NCI-H2107 treated with DMSO at 0.1 percent for 48 hours (cell line): ENCODE data around the gene CNGB1.
"Not testable (repeated sequence)": the region's sequence is repeated elsewhere in the genome, so short reads cannot be mapped to it uniquely, and the experiment has no call there.

Experiments used
- DNase-seq: peaks from one replicate; lab custom pipeline; 2025; ENCODE audit not compliant: unreplicated experiment; lab: John Stamatoyannopoulos, UW

The CNGB1 gene

GRCh38 chr16:57890752-57891111 lies 80.2 kb downstream of the CNGB1 start:
- DNase-seq: no peak

GRCh38 chr16:57889960-57890751 lies 80.8 kb downstream of the CNGB1 start:
- DNase-seq: no peak

DNA sequence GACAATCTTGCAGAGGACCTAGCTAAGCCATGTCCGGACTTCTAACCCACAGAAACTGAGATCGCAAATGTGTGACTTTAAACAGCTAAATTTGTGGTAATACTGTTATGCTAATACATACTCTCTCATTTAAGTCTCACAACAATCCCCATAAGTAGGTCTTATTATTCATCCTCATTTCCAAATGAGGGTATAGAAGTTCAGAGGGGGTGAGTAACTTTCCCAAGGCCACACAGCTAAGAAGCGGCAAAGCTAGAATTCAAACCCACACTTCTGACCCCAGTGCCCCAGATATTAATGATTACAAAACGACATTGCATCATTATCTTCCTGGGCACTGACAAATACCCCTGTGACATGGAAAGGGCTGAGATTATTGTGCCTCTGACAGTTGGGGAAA lies 81.4 kb downstream of the CNGB1 start:
- no peak for DNase-seq

- DNase-seq: no peak
Measured at GRCh38 chr16:57889111-57889510, 81.8 kb downstream of the CNGB1 start.

DNA sequence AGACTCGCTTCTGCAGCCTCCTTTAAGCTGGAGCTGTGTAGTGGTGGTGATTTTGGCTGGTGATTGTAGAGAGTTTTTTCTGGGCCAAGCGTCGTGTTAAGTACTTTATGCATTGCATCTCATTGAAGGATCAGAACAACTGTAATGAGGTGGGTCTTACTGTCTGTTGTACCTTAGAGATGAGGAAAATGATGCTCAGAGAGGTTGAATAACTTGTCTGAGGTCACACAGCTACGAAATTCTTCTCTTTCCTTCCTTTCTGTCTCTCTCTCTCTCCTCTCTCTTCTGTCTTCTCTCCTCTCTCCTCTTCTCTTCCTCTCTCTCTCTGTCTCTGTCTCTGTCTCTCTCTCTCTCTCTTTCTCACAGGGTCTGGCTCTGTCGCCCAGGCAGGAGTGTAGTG lies 82.8 kb downstream of the CNGB1 start:
- DNase-seq: no peak

DNA sequence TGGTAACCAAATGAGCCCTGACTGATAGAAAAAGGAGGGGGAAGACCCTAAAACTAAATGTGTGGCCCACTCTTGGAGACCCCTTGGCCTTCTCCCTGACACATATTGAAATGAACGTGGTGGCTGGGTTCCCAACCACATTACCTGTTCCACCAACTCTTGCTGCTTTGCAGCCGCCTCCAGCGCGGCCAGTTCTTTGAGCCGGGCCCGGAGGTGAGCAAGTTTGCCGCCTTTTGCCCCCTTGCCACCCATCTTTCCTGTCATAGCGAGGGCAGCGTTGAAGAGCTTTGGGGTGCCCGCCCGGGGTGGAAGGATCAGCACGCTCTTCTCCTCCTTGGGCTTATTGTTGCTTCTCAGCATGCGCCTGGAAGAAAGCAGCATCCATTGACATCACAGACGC lies 83.2 kb downstream of the CNGB1 start:
- no peak for DNase-seq

GRCh38 chr16:57886427-57886826 lies 84.5 kb downstream of the CNGB1 start:
- no peak for DNase-seq

DNA sequence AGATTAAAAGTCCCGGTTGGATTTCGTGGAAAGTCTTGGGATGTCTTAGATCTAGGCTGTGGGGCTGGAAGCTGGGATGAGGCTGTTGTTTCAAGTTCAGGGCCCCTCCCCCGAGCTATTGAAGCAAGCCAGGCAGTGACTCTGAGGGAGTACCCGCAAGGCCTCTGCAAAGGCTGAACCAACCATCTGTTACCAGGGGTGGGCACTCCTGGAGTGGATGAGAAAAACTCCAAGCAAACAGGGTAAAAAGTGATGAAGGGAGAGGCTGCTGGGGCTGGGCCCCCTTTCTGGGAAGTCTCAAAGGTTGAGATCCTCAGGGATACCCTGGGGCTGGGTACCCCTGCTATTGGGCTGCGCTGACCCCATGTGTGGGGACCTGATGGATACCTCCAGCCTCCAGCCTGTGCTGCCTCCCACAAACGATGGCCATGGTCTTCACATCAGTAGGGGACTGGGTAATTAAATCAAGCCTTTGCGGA lies 86.2 kb downstream of the CNGB1 start:
- DNase-seq: no peak

DNA sequence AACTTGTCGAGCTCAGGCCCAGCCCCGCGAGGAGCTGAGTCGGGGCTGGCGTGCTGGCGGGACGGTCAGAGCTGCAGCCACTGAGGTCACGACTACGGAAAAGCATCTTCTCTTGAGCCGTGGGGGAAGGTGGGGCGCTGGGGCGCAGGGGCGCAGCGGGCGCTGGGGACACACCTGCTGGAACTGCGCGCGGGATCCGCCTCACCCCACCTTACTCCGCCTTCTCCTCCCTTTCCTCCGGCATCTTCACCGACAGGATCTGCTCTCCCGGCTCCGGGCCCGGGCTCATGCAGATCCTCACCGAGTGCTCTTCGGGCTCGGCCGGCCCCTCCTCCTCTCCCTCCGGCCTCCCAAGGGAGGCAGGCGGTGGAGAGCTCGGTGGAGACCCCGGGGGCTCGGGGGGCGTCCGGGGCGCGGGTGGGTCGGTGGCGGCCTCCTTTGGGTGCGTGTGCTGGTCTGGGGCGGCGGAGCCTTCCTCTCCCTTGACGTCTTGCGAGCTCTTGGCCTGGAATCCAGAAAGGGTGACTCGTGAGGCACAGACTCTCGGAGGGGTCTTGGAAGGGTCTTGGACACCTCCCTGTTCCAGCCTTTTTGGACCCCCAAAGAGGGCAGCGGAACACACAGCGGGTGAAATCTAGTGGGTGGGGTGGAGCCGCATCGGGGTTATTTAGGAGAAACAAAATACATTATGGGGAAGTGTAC lies 86.8 kb downstream of the CNGB1 start:
- no peak for DNase-seq

DNA sequence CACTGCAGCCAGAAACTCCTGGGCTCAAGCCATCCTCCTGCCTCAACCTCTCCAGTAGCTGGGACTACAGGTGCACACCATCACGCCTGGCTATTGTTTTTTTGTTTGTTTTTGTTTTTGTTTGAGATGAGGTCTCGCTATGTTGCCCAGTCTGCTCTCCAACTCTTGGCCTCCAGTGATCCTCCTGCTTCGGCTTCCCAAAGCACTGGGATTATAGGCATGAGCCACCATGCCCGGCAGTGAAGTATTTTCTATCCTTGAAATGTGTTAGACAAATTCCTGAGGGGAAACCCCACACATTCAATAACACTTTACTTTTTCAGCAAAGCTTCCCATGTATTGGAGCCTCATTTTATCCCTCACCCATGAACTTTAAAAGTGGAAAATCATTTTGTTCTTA lies 87.4 kb downstream of the CNGB1 start:
- DNase-seq: no peak

GRCh38 chr16:57882792-57883191 lies 88.1 kb downstream of the CNGB1 start:
- no peak for DNase-seq

GRCh38 chr16:57882206-57882605 lies 88.7 kb downstream of the CNGB1 start:
- DNase-seq: no peak

GRCh38 chr16:57878586-57878985 lies 92.3 kb downstream of the CNGB1 start:
- DNase-seq: no peak

GRCh38 chr16:57876210-57876609 lies 94.7 kb downstream of the CNGB1 start:
- DNase-seq: no peak

DNA sequence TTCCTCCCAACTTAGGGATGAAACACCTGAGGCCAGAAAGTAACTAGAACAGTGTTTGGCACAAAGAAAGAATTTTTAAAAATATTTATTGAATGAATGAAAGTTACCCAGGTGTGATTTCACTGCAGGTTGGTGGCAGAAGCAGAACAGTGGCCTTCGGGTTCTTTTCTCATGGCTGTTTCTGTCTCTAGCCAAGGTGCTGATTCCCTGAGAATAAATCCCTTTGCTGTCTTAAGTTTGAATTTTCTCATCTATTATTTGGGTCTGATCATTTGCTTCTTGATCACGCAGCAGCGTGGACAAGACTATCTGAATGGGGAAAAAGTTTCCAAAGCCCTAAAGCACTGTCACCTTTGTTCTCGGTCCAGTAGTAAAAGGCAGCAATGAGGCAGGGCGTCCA lies 95.6 kb downstream of the CNGB1 start:
- no peak for DNase-seq

DNA sequence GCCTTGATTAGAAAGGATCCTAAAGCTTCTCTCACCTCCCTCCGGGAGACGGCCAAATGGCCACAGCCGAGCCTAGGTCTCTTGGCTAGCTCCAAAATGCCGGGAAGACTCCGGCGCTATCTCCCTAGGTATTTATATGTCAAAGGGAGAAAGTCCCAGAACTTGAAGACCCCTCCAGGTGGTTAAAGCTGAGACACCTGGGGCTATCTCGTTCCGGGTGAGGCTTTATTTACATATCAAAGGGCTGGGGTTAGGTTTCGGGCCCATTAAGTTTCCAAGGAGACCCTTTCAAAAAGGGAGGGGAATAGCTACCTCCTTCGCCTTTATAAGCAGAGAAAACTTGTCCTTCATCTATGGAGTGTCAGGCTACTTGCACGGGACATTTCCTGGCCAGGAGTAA lies 97.7 kb downstream of the CNGB1 start:
- DNase-seq: peak; percentile 31

GRCh38 chr16:57872764-57873163 lies 98.2 kb downstream of the CNGB1 start:
- not testable (repeated sequence) for DNase-seq

DNA sequence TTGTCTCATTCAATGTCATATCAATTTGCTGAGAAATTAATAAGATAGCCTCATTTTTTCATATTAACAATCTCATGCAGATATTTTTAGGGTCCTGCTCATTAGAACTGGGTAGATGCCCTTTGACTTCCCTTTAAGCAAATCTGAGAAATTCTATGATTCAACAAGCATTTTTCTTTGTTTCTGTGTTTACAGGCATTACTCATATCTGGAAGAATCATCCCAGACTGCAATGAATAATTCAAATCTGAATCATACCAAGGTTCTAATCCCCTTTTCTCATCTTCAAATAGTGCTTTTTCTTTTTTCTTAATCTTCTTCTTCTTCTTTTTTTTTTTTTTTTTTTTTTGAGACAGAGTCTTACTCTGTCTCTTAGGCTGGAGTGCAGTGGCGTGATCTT lies 99.5 kb downstream of the CNGB1 start:
- DNase-seq: no peak

- DNase-seq: no peak
Measured at GRCh38 chr16:57870753-57871454, 100.0 kb downstream of the CNGB1 start.

GRCh38 chr16:57868913-57869520 lies 101.9 kb downstream of the CNGB1 start:
- no peak for DNase-seq

DNA sequence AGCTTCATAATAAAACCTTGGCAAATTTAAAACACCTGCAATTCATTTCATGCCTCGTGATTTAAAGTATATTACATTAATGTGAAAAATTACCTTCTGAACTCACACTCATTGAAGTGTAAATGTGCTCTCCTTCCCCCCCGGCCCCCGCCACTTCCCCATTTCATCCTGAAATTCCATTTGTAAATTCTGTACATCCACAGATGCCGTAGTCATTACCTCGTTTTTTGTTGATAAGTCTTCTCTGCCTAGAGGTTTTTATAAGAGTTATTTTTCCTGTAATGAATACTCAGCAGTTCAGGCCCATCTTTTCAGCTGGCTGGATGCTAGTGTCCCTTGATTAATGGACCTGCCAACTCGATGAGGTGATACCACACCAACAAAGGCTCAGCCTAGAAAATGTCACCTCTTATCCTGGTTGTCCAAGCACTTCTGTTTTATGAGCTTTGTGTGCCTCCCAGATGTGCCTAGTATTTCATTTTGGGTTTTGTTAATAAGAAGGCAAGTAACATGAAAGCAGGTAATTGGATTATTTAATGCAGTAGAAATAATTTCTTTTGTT lies 103.8 kb downstream of the CNGB1 start:
- peak; percentile 62 for DNase-seq
